Fibroblast of skin of abdomen (primary cell): ENCODE results near the gene HLA-F.

Source experiments
- DNase-seq: peaks from one replicate; pipeline ENCODE4 v3.0.0-alpha.2; 2013

Gene HLA-F

GRCh38 chr6:29744621-29745020 lies 21.4 kb downstream of the HLA-F start:
- no peak for DNase-seq

- no peak for DNase-seq
Observed at GRCh38 chr6:29745386-29745785, 22.2 kb downstream of the HLA-F start.

GRCh38 chr6:29745855-29746449 lies 22.7 kb downstream of the HLA-F start:
- no peak for DNase-seq

- no peak for DNase-seq
Observed at GRCh38 chr6:29746846-29747687, 23.8 kb downstream of the HLA-F start.

- DNase-seq = no peak
Observed at GRCh38 chr6:29747688-29748250, 24.5 kb downstream of the HLA-F start.

GRCh38 chr6:29748391-29749307 lies 25.4 kb downstream of the HLA-F start:
- peak; percentile 71 for DNase-seq

- DNase-seq = no peak
Observed at GRCh38 chr6:29749308-29749662, 26.1 kb downstream of the HLA-F start.

- DNase-seq = no peak
Observed at GRCh38 chr6:29749668-29750067, 26.4 kb downstream of the HLA-F start.

- no peak for DNase-seq
Observed at GRCh38 chr6:29750709-29751108, 27.5 kb downstream of the HLA-F start.

GRCh38 chr6:29751480-29751879 lies 28.2 kb downstream of the HLA-F start:
- no peak for DNase-seq

GRCh38 chr6:29752451-29753308 lies 29.4 kb downstream of the HLA-F start:
- DNase-seq = peak; percentile 81

GRCh38 chr6:29753309-29753644 lies 30.0 kb downstream of the HLA-F start:
- no peak for DNase-seq

GRCh38 chr6:29755295-29755871 lies 32.1 kb downstream of the HLA-F start:
- no peak for DNase-seq

GRCh38 chr6:29757282-29757681 lies 34.0 kb downstream of the HLA-F start:
- DNase-seq = no peak

- no peak for DNase-seq
Observed at GRCh38 chr6:29757701-29758293, 34.6 kb downstream of the HLA-F start.

- DNase-seq = no peak
Observed at GRCh38 chr6:29758761-29759160, 35.5 kb downstream of the HLA-F start.

GRCh38 chr6:29759457-29759856 lies 36.2 kb downstream of the HLA-F start:
- DNase-seq = no peak

- no peak for DNase-seq
Observed at GRCh38 chr6:29760328-29760727, 37.1 kb downstream of the HLA-F start.

- DNase-seq = no peak
Observed at GRCh38 chr6:29762051-29762450, 38.8 kb downstream of the HLA-F start.

- DNase-seq = no peak
Observed at GRCh38 chr6:29762781-29763214, 39.6 kb downstream of the HLA-F start.
